Kidney (tissue), 14 donors: ENCODE data around the gene NOD1. TPM values are rescaled to one million over a fixed set of nuclear protein-coding genes. Genes with fewer than 3 reads are reported as not detected.

Experiments
- DNase-seq, 5 donors: peaks; one replicate each; pipeline ENCODE4 v3.0.0-alpha.2; 2013 to 2020
- FAIRE-seq: peaks from 2 replicates; lab custom pipeline; 2012; peaks lifted over from hg19 to GRCh38; lab: Jason Lieb, UNC
- H3K27ac ChIP-seq, 2 donors: one replicate each; pipeline ENCODE4 v1.7.0; 2013; ENCODE audit warnings: low read depth in 2 of 2, low read length in 2 of 2, inconsistent platforms in 1 of 2
- H3K27me3 ChIP-seq: one replicate; pipeline ENCODE4 v1.7.1; 2013; ENCODE audit warnings: low read length, inconsistent platforms; ENCODE audit not compliant: control insufficient read depth, insufficient read depth
- H3K36me3 ChIP-seq, 3 donors: one replicate each; pipeline versions ENCODE4 v1.7.0 to v1.7.1; 2013; ENCODE audit warnings: low read length in 3 of 3, control low read depth in 1 of 3, inconsistent platforms in 1 of 3; ENCODE audit not compliant: insufficient read depth in 3 of 3, control insufficient read depth in 2 of 3
- H3K4me1 ChIP-seq, 3 donors: one replicate each; pipeline versions ENCODE4 v1.7.0 to v1.7.1; 2013; ENCODE audit warnings: low read length in 3 of 3, inconsistent platforms in 1 of 3, low read depth in 1 of 3; ENCODE audit not compliant: control insufficient read depth in 2 of 3, insufficient read depth in 2 of 3
- H3K4me3 ChIP-seq, 3 donors: one replicate each; pipeline versions ENCODE4 v1.7.0 to v1.8.1; 2013; ENCODE audit warnings: low read length in 3 of 3, control low read depth in 1 of 3, inconsistent platforms in 1 of 3
- H3K9ac ChIP-seq, 3 donors: one replicate each; pipeline versions ENCODE4 v1.7.0 to v1.7.1; 2013; ENCODE audit warnings: low read length in 3 of 3, control low read depth in 1 of 3, inconsistent platforms in 1 of 3
- H3K9me3 ChIP-seq, 3 donors: one replicate each; pipeline versions ENCODE4 v1.7.0 to v1.7.1; 2013; ENCODE audit warnings: low read length in 3 of 3, control low read depth in 1 of 3, inconsistent platforms in 1 of 3; ENCODE audit not compliant: control insufficient read depth in 2 of 3, insufficient read depth in 1 of 3
- CTCF ChIP-seq: IDR thresholded peaks from 3 replicates; pipeline ENCODE4 v1.5.1; 2012; ENCODE audit warnings: mild to moderate bottlenecking, moderate library complexity, borderline replicate concordance; ENCODE audit not compliant: insufficient read depth; ENCODE audit errors: extremely low read depth
- intact Hi-C: fragments of 100-400 bp; cut with DNase I; formaldehyde crosslinking; loops from one replicate; pipeline ENCODE4 v1.11.1; 2022
- polyA plus RNA-seq: library from polyadenylated mRNA; stranded (reverse); fragments of 350-450 nt; fragmentation: Illumina TruSeq; extraction: RNeasy Lipid Tissue Mini Kit (QIAGEN cat#74804); gene quantifications from one replicate; pipeline ENCODE4 v1.2.3, GENCODE V29; 2014; ENCODE audit warnings: low read depth, low replicate concordance; ENCODE audit not compliant: insufficient read depth
- total RNA-seq: library from RNA; stranded (reverse); fragmentation: NEBNext Ultra II Directional; extraction: Animal tissue kit (Norgen Biotek cat#: 25700); gene quantifications from one replicate; pipeline ENCODE4 v1.2.1, GENCODE V29; 2021
- donor health status: control.
- donor health status: control.
- donor health status: control.
- donor health status: control.
- donor health status: control.
- donor health status: DM: yes; HTN: yes; CAD: no.
- donor health status: Normal renal cell carcinoma (clear cell type).

The NOD1 gene
- total and polyA plus RNA-seq, 2 donors from 2014 or later = 3.8 to 15.6 TPM

GRCh38 chr7:30474893-30475292, 3.7 kb downstream of the NOD1 start:
- Histone ChIP-seq H3K27ac (no peak overlapping the region), H3K27me3 (no peaks in the 10 kb centered on the region), H3K9ac (no peak overlapping the region), H3K36me3 (no peaks in the 10 kb centered on the region), H3K9me3 (no peaks in the 10 kb centered on the region), H3K4me1 (peaks cover 10 to 36% (median 14%) of the 10 kb centered on the region in 3 donors), H3K4me3 (no peak overlapping the region)
- DNase-seq = no peak
- FAIRE-seq = no peak
- no peak for TF ChIP-seq CTCF
- intact Hi-C loops = no loop called here

- TF ChIP-seq CTCF = no peak
- Histone ChIP-seq H3K27ac (no peak overlapping the region), H3K27me3 (no peaks in the 10 kb centered on the region), H3K36me3 (no peaks in the 10 kb centered on the region), H3K4me3 (no peak overlapping the region), H3K9ac (no peak overlapping the region), H3K9me3 (no peaks in the 10 kb centered on the region), H3K4me1 (peaks cover 10 to 40% (median 18%) of the 10 kb centered on the region in 3 donors)
- no peak for DNase-seq
- intact Hi-C loops = no loop called here
- FAIRE-seq = no peak
Measured at GRCh38 chr7:30474485-30474884, 4.1 kb downstream of the NOD1 start.

DNA sequence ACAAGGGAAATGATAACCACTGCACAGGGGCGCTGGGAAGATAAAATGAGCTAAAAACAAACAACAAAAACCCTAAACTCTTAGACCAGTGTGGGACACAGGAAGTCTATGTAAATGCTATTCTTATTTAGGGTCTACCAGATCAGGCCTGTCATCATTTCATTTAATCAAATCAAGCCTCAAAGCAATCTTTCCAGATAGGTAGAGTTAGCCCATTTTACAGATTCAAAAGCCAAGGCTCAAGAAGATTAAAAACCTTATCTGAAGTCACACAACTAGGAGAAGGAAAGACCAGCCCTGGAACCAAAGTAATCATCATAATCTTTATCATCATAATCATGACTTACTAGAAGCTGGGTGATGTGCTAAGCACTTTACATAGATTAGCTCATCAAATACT, 4.7 kb downstream of the NOD1 start:
- peaks cover 12 to 41% (median 18%) of the 10 kb centered on the region in 3 donors for H3K4me1 ChIP-seq
- no peaks in the 10 kb centered on the region for H3K27me3 ChIP-seq
- H3K36me3 ChIP-seq = no peaks in the 10 kb centered on the region
- no peak for DNase-seq
- H3K9ac ChIP-seq = no peak overlapping the region
- no peak overlapping the region for H3K4me3 ChIP-seq
- TF ChIP-seq CTCF = no peak
- FAIRE-seq = no peak
- H3K27ac ChIP-seq = no peak overlapping the region
- H3K9me3 ChIP-seq = no peaks in the 10 kb centered on the region
- intact Hi-C loops = no loop called here
